Medulla oblongata (tissue), 1 donor: ENCODE results near the gene SLC8A1.

ENCODE experiments used
- DNase-seq: peaks from one replicate; pipeline ENCODE4 v3.0.0-alpha.2; 2015; ENCODE audit errors: extremely low spot score

The SLC8A1 gene

DNA sequence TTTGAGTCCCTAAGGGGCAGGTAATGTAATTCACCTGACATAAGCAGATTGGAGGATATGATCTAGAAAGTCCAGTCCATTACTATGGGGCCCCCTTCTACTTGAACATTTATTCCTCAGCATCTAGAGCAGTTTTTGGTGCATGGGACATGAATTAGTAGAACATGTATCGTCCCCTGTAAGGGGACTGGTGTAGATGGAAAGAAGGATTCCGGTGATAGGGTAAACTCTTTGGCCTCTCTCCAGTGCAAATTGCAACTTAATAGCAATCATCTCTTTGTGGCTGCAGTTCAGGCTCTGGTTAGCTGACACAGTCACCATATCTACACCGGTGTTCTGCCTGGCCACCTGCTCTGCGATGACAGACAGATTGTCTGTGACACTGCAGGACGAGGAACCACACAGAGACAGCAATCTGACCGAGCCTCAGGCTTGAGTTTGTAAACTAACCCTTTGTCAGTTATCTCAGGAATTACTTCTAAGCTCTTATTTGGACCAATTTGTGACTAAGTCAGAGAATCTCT, 6.4 kb upstream of the SLC8A1 start:
- no peak for DNase-seq

DNA sequence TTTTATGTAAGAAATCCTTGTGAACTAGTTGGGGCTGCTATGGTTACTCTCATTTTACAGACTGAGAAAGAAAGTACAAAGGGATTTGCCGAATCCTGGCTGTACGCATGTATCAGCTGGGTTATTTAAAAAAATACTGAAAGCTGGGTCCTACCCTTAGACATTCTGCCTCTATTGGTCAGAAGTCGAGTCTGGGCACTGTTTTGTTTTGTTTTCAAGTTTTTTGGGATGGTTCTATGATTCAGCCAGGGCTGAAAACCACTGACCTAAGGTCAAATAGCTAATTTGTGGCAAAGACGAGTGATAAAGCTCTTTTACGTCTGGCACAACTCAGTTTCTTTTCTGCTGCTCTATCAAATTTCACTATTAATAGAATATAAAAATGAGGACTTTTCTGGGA, 5.9 kb upstream of the SLC8A1 start:
- no peak for DNase-seq

DNA sequence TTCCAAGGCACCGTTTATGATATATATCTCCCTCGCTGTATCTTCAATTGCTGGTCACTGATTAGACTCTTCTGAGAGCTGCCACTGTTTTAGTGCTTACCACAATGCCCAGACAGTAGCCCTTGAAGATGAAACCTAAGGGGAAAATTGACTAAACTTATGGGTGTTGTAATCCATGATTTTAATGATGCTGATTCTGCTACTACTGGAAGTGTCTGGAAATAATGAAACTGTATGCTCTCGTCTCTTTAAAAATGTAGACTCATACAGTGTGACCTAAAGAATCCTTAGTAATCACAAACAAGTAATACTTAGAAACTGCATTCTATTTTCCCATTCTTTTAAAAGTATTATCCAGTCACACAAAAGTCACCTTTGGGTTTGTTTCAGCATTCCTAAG, 5.5 kb upstream of the SLC8A1 start:
- DNase-seq: no peak

DNA sequence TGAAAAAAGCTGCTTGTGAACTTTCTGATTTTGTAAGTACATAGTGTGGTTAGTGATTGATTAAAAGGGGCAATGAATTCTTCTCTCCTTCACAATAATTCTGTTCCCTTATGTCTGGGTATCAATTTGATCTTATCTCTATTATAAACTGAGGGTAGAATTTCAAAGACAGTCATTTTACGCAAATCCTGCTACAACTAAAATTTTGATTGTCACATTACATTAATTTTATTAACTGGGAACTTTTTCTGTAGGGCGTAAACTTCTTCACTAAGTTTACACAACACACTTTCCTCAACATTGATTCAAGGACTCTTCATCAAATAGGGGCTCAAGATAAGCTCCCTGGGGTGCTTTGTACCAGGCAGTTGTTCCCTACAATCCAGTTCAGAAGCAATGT, 5.0 kb upstream of the SLC8A1 start:
- DNase-seq: no peak

DNA sequence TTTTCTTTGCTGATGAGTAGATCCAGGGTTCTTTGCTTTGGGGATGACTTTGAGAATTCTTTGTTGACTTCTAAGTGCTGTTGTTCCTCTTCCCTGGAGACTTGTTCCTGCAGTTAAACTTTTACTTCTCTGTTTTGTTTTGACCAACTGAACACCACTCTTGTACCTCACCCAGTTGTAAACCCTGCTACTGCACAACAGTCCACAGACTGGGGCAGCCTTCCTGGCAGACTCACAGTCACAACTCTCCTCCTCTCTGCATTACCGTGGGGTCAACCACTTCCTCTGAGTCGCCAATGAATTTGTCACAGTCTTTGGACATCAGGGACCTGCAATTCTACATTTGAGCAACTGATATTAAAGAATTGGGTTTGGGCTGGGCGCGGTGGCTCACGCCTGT, 3.8 kb upstream of the SLC8A1 start:
- peak; percentile 64 for DNase-seq

DNA sequence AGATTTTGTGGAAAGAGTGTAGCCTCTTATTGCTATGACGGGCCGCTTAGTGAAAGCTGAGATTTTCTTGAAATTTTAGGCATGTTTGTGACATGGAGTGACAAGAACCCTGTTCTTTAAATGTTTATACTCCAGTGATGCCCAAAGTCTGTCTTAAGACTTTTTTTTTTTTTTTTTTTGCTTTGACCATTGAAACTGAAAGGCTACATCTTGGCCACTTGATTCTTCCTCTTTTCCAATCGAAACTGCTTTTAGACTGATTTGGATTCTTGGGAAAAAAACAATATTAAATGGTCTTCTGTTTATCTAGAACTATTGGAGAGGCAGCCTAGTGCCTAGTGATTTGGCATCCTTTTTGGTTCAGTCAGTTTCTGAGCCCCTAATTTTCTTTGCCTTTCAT, 2.4 kb upstream of the SLC8A1 start:
- DNase-seq: no peak

DNA sequence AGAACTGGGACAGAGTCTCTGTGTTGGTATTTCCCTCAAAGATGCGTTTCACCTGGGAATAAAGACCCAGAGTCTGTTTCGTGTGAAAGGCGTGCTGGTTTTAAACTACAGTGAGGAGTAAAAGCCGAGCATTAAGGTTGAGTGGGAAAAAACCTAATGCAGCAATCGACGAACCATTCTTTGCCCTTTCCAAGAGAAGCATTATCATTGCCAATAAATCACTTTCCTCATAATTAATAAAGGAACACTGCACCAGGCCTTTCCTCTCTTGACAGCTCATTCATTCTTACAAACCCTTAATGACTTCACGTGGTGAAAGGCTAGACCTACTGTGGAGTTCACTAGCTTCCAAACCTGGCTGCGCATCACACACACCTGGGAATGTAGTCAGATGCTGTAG, 896 bp upstream of the SLC8A1 start:
- DNase-seq: no peak

DNA sequence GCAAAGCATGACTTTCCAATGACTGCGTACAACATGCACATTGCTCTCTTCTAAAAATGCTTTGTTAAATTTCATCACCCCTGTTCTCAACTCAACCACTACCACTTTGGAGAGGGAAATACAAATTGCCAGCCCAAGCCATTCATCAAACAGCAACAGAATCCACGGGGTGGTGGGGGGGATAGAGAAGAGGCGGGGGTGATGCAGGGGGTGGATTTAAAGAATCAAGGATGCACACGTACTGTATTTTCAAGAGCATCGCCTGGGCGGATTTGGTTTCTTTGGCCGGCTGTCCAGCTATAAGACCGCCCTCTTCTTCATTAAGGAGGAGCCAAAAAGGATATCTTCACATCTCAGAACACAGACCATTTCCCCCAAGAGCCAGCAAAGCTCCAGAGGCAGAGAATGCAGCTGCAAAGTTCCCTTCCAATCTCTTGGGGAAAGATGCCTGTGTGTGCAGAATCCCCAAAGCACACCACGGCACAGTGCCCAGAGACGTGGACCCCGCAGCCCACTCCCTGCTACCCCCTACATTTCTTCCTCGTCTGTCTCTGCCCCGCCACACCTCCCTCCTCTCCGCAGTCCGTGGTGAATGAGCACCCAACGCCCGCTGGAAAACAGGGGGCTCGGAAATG, 977 bp downstream of the SLC8A1 start:
- DNase-seq: peak; percentile 73

DNA sequence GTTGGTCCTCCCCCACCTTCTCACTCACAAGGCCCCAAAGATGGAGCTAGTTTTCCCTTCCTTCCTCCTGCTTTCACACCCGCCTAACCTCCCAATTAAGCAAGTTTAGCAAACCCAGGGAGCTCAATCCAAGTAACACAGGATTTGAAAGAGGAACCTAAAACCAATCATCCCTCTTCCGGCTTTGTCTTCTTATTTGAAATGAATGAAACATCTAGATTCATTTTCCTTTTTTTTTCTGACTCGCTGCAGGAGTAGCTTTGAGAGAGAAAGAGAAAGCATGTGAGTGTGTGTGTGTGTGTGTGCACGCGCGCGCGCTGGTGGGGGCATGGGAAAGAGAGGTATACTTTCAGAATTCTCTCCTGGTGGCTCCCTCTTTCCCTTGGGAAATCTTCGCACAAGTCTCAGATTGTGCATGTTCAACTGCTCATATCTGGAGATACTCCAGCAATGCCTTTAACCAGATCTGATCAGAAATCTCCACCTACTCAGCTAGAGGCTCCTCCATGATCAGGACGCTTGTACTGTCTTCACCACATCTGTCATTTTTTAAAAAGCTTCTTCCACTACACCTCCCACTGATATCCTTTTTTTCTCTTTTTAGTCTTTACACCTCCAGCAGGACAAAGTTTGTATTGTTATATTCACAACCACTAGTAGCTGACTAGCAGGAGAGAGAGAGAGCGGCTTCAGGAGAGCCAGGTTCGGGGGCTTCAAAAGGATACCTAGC, 1.7 kb downstream of the SLC8A1 start:
- DNase-seq: peak; percentile 76

DNA sequence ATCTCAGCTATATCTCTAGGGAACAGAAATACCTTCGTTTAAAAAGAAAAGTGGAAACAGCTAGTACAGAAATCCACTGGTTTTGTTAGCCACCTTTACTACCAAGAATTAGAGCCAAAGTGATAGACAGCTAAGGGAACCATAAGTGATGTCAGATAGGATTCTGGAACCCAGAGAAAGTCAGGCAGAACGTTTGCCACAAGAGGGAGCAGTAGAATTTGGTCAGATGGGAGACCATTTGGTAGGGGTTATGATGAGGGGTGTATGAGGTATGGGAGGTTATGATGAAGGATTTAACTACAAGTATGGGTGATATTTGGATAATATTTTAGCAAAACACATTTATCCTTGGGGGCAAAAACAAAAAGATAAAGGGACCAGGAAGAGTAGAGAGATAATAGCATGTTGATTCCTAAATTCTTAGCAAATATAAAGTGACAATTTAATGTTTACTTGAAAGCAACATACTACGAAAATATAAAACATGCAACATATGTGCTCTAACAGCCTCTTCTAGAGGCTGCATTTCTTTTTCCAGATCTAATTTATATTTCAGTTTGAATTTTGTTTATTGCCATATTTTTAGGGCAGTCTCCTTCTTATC, 3.3 kb downstream of the SLC8A1 start:
- DNase-seq: peak; percentile 68

DNA sequence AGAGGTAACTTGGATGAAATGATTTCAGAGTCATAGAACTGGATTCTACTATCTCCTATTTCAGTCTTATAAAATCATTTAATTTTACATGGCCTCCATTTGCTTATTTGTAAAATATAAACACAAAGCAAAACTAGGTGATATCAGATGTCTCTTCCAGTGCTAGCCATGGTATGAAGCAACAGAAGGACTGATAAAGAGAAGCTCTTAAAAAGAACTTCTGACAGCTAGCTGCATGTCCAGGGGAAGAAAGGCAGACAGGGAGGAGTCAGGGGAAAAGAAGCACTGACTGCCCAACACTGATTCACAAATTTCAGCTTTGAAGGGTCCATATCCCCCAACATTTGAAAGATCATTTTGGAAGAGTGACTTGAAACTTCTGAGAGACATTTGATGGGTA, 6.4 kb downstream of the SLC8A1 start:
- no peak for DNase-seq

DNA sequence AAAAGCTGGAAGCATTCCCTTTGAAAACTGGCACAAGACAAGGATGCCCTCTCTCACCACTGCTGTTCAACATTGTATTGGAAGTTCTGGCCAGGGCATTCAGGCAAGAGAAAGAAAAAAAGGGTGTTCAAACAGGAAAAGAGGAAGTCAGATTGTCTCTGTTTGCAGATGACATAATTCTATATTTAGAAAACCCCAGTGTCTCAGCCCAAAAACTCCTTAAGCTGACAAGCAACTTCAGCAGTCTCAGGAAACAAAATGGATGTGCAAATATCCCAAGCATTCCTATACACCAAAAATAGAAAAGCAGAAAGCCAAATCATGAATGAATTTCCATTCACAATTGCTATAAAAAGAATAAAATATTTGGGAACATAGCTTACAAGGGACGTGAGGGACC, 11.1 kb downstream of the SLC8A1 start:
- DNase-seq: no peak

DNA sequence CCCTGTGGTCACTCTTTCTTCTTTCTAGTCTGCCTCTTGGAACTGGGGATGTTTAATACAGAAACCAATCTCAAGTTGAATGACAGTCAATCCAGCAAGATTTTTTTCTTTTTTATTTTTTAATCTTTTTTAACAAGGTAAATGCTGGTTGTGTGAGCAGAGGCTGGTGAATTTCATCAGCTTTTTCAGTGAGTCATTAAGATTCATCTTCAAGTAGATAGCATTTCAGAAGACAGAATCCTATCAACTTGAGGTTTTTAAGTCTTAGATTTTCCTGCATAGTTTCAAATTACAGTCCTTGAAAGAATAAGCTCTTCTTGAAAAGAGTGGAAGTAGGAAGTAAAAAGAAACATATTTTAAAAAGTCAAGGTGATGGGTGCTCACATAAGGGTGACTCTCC, 12.4 kb downstream of the SLC8A1 start:
- no peak for DNase-seq

DNA sequence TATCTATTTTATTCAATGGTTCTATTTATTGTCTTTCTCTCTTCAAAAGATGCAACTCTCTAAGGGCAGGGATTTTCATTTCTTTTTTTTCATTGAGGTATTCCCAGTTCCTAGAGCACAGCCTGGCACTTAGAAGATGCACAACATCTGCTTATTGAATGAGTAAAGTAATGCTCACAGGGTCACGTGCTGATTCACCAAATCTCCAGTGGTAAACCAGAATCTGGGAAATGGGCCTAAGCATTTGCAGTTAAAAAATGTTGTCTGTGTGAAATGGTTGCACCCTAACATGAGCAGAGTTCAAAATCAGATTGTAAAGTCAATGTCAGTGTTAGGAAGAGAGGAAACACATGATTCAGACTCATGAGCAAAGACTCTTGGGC, 15.8 kb downstream of the SLC8A1 start:
- no peak for DNase-seq

DNA sequence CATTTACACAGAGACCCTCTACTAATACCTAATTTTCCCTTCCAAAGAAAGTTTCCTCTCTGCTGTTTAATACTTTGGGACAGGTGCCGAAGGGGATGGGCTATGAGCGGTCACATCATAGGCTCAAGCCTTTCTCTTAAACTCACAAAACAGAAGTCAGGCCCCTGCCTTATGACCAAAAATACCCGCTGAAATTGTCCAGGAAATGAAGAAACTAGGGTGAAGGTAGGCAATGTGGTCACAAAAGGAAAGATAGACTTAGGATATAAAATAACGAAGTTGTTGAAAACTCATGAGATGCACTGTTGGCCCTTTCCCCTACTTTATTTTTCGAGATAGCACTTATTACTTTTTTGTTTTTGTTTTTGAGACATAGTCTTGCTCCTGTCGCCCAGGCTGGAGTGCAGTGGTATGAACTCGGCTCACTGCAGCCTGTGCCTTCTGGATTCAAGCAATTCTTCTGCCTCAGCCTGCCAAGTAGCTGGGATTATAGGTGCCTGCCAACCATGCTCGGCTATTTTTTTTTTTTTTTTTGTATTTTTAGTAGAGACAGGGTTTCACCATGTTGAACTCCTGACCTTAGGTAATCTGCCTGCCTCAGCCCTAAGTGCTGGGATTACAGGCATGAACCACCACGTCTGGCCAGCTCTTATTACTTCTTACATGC, 16.3 kb downstream of the SLC8A1 start:
- DNase-seq: no peak

DNA sequence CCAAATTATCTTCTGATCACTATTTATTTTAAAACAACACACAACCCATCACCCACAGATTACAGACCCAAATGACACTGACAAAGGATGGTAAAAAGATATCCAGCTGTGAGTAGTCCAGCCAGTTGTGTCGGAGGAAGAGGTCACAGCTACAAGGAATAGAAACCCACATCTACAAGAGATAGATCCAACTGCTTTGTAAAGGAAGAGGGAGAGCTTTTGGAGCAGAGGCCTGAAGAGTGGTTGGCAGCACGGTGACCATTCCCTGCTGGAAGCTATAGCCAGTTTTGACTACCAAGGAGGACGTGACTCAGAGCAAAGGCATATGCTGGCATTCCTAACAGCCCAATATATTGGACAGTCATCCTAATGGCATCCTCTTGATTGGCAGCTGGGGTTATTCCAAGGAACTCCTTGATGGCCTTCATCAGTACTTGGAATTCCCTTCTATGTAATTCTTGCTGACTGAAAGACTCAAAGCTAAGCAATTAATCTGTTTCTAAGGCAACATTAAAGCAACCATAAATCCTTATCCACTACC, 17.1 kb downstream of the SLC8A1 start:
- DNase-seq: no peak

DNA sequence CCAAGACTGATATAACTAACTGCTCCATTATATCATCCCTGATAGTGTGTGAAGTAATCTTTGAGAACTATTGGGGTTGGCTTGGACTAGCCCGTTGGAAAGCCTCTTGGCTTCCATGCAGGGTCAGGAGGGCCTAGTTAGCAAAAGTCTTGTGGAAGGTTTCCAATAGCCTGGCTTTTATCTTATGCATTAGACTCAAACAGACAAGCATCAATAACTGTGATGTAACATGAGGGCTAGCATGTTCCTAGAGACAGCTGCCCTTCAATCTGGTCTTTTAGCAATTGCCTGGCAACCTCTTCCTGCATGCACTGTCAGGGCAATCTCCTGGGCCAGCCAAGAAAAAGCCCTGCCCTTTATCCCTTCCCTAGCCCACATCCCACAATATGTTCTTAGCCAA, 18.2 kb downstream of the SLC8A1 start:
- no peak for DNase-seq

DNA sequence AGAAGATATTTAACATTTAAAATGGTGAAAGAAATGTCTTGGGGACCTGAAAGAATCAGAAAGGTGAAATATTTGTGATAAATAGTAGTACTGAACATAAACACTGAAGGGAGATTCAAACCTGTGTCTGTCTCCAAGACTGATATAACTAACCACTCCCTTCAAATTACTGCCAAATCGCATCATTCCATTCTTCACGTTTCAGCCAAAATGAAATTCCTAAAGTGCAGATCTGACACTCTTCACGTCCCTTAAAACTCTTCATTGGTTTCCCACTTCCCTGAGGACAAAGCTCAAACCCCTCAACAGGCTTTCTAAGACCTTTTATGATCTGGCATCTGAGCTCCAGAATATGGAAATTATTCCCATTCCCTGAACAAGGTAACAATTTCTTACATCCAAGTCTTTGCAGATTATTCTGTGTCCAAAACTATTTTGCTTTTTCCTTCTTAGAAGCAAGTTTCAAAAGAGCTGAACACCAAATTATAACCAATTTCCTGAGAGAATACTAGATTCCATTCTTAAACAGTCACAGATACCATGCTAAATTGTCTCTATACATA, 18.9 kb downstream of the SLC8A1 start:
- DNase-seq: no peak

DNA sequence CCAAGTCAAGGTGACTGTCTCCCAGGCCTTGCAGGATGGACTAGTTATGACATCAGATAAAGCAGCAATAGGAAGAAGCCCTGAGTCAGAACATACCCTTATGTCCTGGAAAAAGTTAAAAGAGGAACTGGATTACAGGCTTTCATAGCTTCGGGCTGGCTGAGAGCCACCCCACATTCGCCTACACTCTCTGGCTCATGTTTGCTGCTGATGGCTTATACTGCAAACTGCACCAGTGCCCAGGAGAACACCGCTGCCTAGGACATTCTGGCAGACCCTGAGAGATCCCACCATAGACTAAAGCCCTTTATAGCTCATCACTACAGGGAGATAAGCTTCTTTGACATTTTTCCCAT, 20.3 kb downstream of the SLC8A1 start:
- DNase-seq: peak; percentile 73

DNA sequence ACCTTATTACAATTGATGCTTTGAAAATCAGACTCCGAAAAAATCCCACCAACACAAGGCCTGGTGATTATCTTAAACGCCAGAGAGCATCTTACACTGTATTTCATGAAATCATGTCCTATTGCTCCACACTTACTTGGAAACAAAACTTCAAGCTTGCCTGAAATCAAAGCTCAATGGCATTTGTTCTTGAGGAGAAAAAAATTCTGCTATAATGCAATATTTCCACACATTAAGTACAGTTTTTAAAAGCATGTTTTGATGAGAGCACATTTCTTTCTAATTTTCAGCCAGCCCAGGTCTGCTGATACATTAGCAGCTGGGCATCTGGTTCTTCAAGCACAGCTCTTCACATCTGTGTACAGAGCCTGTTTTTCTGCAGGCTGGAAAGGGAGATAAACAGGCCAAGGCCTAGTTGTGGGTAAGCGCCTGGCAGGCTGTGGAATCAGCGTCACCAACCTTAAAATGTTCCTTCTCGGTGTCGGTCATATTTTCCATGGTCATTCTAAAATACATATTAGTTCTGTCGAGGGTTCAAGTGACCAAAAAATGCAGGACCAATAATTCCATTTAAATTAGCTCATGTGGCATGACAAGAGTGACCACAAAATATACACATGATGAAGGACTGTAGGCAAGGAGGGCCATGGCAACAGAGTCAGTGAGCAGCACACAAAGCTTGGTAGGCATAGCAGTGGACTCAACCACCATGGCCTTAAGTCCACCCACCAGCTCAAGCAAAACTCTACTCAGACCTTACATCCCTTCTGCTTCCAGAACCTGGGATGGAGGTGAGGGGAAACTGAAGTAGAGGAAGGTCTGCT, 20.9 kb downstream of the SLC8A1 start:
- DNase-seq: no peak

DNA sequence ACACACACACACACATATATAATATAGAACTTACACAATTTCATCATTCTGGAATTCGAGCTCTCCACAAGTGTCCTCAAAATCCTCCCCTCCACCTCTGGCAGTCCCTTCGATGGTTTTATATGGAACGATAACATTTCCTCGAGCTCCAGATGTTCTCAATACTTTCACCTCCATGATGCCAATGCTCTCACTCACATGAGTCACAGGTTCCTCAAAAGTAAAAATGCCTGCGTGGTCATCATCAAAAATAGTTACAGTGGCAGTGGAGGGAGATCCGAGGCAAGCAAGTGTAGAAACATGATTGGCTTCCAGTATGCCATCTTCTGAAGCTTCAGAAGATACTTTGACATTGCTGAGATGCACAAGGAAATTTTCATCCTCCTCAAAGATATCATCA, 23.5 kb downstream of the SLC8A1 start:
- no peak for DNase-seq
